Activated CD4-positive, alpha-beta T cell treated with anti-CD3 and anti-CD28 coated beads, Interleukin-2, Interleukin-4, amounts not matched to agents 100 ng/mL and 50 ng/mL, durations not matched to agents 16 hours and 8 hours (primary cell): Measurements from ENCODE around the gene KLHL41.

Experiments used
- DNase-seq: peaks from one replicate; pipeline ENCODE4 v3.0.0-alpha.2; 2020; ENCODE audit warnings: low spot score

Gene KLHL41

DNA sequence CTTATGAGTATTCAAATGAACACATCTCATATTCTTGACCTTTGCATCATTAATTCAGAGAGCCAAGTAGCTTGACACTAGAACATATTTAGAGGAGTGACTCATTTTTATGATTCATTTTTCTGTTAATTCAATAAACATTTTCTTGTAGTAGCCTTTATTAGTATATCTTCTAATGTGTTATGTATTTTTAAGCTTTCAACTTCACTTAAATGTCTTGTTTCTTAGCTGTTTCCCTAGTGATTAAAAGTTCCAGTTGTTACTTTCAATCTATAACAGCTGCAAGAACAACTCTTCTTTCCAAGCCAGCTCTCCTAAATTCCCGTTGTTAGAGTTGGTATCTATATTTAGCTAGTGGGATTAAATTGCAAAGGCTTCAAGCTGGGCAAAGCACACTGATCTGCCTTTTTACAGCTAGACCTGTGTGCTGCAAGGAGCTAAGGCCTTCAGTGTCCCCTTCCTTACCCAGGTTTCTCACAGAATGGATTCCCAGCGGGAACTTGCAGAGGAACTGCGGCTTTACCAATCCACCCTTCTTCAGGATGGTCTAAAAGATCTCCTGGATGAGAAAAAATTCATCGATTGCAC lies at the start of gene KLHL41:
Gene KLHL41 (plus strand): TSS at position 405 of the 588 bp plus-strand sequence. CDS start 77 bp downstream, at position 482.
- no peak for DNase-seq

DNA sequence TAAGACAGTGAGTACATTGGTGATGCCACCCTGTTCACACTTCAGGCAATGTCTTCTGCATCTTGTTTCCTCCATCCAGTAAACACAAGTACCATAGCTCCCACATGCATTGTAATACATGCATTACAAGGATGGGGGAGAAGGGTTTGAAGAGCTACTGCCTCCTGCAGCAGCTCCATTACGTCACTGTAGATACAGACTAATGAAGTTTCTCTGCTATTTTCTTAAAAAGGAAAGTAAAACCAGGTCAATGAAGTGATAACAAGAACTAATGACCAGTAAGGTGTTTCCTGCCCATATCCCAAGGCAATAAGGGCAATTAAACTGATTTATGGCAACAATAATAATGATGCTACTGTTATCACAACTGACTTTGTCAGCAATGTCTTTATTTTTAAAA lies 48.4 kb upstream of the KLHL41 start:
- DNase-seq: no peak

DNA sequence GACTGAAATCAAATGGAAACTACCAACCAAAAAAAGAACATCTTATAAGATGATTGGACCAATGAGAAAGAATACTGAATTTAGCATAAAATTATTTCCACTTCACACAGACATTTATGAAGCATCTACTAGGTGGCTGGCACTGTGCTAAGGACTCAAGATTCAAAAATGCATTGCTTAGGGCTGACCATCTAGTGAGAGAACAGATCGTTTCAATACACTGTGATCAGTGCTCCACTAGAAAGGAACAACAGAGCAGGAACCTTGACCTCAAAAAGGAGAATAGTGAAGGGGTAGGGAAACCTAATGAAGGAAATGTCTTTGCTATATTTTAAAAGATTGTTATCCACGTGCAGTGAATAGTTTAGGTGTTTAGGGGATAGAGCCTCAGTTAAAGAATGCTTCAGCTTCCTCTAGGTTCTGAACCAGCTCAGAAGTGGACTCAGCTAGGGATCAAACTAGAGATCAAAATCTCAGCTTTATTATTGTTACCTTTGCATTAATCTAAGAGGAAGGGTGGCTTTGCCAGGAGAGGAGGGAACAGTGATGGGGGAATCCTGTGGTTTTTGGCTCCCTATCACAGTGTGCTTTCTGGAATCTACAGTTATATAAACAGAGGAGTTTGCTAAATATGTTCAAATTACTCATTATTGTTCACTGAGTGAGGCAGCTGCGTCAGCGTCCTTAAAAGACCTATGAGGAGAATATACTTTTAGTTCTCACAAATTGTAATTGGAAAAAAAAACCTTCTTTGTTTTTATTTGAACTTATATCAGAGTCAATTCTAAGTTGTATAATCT lies 46.4 kb upstream of the KLHL41 start:
- no peak for DNase-seq

DNA sequence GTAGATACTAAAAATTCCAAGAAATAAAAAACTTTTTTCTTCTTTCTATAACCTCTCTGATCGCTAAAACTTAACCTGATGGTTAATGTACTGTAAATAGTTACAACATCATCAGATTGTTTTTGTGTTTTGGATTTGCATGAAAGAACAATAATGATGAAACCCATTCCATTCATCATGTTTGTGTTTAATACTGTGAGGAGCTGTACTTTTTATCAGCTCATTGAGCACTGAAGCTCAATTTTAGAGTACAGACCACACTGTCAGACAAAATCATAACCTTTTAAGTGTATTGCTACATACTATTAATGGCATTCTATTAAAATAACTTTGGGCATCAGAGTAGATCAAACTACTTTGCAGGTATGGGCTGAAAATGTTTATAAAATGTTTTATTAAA lies 45.0 kb upstream of the KLHL41 start:
- no peak for DNase-seq

DNA sequence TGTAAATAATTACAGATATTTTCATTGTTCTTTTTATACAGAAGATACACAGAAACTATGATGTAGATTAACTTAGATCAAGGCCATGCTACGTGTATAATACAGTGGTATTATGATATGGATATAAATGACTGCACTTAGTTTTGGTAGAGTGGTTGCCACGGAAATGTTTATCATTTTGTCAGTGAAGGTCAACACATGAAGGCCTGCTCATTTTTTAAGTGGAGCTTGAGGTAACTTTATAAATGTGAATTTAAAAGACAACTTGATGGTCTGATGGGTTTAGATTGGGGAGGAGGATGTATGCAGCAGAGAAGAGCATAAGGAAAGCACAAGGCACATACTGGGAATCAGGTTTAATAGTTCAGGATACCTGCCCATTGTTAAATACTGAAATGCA lies 44.6 kb upstream of the KLHL41 start:
- DNase-seq: peak; percentile 17

DNA sequence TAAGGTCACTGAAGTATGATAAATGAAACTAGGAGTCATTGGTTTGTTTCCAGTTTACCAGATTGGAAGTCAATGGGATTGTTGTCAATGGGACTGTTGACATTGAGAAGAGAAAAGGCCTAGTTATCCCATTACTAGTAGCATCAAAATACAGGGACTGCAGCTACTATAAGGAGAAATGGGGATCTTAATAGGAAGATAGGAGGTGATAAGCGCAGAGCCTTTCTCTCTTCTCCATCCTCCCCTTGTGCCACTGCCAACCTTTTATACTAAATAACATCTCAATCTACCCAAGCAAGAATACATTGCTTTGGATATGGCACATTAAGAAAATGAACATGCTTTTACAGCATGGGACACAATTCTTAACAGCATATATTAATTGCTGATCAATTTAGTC lies 40.7 kb upstream of the KLHL41 start:
- no peak for DNase-seq

DNA sequence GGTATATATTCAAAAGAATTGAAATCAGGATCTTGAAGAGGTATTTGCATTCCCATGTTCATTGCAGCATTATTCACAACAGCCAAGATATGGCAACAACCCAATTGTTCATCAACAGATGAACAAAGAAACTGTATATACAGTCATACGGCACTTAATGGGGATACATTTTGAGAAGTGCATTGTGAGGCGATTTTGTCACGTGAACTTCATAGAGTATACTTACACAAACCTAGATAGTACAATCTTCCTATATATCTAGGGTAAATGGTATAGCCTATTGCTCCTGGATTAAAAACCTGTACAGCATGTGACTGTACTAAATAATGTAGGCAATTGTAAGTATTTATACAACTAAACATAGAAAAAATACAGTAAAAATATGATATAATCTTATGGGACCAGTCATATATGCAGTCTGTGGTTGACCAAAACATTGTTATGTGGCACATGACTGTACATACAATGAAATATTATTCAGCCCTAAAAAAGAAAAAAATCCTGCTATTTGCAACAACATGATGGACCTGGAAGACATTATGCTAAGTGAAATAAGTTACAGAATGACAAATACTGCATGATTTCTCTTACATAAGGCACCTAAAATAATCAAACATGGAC lies 39.4 kb upstream of the KLHL41 start:
- DNase-seq: no peak

DNA sequence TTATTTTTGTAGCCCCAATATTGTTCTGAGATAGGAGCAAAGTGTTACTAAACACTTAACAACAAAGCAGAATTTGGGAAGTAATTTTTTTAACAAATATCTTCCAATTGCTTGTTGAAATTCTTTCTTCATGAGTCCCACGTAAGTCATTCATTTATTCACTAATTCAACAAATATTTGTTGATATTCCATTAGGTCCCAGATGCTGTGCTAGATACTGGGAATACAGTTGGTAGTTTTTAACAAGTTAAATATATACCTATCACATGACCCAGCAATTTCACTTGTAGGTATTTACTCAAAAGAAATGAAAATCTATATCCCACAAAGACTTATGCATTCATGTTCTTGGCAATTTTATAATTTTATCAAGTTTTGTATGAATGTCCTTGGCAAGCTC lies 37.3 kb upstream of the KLHL41 start:
- no peak for DNase-seq

DNA sequence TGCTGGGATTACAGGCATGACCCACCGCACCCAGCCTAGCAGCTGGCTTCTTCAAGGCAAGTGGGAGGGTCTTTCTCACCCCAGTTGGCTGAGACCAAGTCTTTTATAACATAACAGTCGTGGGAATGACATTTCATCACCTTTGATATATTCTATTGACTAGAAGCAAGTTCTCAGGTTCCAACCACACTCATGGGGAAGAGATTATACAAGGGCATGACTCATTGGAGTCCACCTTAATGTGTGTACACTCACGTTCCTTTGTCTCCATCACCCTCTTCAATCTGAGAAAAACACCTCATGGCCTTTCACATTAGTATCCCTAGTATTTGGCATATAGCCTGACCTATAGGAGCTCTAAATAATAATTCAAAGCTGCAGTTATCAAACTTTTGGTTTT lies 33.0 kb upstream of the KLHL41 start:
- DNase-seq: no peak

DNA sequence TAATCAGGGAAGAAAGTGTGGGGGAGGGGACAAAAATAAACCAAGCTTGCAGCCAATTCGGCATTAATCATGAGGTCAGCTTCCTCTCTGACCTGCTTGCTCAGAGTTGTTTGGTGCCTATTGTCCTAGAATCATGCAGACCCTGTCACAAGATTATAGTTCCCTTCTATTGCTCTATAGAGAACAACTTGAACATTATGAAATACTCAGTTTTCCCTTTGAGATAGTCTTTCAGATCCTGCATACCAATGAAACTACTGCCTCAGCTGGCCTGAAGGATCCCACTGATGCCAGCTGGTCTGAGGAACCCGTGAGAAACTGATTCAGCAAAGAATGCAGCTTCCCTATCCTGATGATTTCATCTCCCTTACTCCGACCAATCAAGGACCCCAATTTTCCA lies 31.2 kb upstream of the KLHL41 start:
- no peak for DNase-seq

DNA sequence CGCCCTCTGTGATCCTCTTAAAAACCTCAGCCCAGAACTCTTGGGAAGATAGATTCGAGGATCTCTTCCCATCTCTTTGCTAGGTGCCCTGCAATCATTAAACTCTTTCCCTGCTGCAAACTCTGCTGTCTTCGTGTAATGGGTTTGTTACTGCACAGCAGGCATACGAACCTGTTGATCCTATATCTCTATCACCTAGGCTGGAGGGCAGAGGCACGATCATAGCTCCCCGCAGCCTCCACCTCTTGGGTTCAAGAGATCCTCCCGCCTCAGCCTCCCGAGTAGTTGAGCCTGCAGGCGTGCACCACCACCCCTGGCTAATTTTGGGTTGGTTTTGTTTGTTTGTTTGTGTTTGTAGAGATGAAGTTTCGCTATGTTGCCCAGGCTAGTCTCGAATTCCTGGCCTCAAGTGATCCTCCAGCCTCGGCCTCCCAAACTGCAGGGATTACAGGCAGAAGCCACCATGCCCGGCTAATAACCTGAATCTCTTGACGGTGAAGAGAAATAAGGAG lies 30.7 kb upstream of the KLHL41 start:
- no peak for DNase-seq

DNA sequence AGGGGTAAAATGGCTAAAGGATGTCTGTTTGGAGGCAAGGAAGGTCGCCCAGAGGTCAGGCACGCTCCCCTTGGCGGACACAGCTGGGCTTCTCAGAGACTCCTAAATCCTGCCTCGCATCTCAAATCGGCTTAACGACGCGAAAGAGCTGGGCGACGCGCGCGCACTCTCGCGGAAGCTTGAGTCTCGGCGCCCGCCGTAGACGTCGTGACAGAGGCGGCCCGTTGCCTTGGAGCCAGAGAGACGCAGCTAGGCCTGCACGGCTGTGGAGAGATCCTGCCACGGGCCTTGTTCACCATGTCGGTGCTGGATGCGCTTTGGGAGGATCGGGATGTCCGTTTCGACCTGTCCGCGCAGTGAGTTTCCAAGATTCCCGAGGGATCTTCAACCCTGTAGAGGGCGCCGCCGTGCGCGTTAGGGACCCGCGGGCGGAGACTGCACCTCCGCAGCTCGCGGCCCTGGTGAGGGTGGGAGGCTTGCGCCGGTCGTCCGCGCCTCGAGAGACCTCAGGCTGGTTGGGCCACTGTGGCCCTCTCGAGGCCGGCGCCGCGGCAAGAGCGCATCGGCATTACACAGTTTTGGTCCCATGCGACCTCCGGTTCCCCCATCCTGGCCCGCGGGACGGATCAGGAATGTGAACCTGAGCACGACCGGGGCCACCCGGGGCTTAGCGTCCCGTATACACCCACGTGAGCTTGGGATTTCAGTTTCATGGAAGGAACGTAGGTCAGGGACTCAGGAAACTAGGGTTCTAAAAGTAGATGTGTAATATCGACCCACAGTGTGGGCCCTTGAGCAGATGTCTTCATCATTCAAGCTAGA lies 30.0 kb upstream of the KLHL41 start, which contains the start of gene BBS5:
Gene BBS5 (plus strand): TSS at position 238 of the 822 bp plus-strand sequence. CDS start 60 bp downstream, at position 298.
- peak; percentile 82 for DNase-seq

DNA sequence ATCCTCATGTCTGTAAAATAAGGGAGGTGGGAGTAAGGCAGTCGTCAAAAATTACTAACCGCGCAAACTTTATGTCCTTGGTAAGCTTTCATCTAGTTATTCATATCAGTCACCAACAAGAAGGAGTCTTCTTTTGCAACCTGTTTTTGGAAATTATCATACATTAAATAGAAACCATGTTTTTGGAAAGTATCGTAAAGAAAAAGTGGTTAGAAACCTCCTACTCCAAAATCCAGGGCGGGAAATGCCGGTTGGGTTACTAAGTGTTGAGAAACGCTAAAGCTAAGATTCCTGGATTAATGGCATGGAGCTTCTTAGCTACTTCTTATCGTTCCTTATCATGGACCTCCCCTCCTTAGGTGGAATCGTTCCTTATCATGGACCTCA lies 29.4 kb upstream of the KLHL41 start:
- no peak for DNase-seq

DNA sequence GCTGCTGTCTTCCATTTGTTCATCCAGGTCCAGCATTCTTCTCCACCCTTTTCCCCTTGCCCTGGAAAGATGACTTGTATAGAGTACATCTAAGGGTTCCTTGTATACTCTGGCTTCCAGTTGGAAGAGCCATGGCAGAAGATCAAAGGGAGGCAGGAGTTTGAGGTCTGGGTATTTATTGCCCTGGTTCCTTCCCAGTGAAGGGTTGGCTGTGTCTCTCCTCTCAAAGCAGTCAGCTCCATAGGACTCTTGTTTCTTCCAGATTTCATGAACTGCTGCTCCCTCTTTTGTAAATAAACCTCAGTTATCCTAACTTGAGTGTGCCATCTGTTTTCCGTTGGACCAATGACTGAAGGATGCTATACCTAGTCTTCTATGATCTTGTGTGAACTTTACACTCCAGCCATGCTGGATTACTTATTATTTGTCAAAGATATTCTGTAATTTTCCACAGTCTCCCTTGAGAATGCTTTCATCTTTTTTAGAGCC lies 23.8 kb upstream of the KLHL41 start:
- no peak for DNase-seq

DNA sequence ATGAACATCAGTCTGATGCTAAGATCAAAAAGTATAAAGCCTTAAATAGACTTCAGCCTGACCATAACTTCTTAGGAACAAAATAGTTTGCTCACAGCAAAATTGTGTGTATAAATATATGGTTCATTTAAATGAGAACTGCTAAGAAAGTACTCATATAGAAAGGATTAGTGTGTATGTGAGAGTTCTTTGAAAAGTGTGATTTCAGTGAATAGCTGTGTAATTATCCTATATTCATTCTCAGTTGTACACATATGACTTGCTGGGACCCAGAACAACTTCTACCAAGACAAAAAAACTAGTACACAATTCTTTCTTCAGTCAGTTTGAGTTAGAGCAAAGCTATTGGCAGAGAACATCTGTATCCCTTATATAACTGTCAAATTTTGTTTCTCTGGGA lies 23.0 kb upstream of the KLHL41 start:
- DNase-seq: no peak

DNA sequence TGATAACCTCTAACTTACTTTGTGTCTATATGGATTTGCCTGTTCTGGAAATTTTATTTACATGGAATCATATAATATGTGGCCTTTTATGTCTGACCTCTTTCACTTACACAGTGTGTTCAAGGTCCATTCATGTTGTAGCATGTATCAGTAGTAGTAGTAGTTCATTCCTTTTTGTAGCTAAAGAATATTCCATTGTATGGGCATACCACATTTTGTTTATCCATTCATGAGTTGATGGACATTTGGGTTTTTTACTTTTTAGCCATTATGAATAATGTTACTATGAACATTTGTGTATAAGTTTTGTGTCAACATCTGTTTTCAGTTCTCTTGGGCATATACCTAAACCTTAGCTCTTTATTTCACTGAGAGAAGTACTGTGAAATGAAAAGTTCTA lies 18.7 kb upstream of the KLHL41 start:
- no peak for DNase-seq

DNA sequence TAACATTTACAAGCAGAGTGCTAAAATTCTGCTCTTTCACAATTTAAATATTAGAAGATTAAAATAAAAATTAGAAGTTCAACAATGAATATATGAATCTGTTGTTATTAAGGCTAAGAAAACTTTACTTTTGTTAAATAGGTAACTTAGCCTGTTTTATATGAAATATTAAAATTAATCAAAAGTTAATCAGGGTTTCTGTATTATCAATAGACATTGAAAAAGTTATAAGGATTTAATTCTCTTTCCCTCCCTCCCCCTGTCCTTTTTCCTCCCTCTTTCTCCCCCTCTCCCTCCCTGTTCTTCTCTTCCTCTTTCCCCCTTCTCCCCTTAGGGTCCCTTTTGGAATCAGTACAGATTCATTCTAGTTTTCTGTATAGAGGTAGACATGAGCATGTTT lies 18.1 kb upstream of the KLHL41 start:
- DNase-seq: no peak

DNA sequence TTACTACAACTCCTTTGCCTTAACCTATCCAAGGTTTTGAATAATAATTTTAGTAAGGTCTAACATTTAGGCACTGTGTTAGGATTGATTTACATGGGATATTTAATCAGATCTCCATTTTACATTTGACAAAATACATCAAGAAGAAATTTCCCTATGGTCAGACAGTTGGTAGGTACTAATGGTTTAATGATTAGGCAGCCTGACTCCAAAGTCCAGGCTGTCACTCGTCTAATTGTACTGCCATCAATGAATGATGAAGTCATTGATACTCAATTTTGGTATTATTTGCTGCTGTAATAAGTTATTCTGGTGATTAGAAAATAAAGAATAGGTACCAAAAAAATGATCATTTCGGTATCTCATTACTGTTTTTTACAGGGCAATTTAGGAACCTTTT lies 16.1 kb upstream of the KLHL41 start:
- DNase-seq: no peak

DNA sequence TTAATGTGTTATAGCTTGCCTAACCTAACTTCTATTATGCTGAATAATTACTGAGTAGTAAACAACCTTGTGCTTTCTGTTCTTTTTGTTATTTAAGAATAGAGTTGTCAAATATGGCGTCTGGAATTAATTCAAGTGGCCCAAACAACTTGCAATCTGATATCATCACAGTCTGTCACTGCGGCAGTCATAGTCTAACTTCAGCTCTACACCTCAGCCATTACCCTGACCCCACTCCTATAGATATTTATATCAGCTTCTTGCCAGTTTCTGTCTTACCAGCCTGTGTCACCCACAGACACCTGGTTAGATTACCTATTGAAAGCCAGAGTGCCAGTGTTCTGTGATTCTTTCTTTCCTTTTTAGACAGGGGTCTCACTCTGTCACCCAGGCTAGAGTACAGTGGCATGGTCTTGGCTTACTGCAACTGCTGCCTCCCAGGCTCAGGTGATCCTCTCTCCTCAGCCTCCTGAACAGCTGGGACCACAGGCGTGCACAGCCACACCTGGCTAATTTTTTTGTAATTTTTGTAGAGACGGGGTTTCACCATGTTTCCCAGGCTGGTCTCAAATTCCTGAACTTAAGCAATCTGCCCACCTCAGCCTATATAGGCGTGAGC lies 14.1 kb upstream of the KLHL41 start:
- no peak for DNase-seq

DNA sequence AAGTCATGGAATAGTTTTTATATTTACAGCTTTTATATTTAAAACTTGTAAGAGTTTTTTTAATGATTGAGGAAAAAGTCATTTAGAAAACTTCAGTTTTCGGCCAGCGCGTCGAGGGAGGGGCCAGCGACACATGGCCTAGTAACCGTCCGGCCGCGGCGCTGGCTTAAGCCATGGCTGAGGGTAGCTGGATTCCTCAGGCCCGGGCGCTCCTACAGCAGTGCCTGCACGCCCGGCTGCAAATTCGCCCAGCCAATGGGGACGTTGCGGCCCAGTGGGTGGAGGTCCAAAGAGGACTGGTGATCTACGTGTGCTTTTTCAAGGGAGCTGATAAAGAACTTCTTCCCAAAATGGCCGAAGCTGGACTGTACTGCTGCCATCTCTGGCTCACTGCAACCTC lies 4.9 kb upstream of the KLHL41 start:
- DNase-seq: no peak

DNA sequence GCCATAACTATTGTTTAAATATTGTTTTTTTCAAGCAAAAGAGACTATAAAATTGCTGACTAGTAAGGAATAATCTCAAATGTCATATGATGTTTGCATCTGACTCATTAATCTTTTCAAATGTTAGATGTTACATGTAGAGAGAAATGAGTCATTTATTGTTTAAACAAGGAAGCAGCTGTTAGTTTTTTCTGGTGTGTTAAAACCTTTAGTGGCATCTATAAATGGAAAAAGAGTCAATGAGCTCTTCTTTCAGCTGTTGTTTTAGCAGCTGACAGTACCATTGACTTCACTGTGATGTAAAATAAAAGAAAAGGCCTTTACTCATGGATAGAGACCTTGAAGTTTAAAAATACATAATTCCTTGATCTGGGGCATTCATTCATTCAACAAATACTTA lies 1.8 kb upstream of the KLHL41 start:
- DNase-seq: peak; percentile 16

DNA sequence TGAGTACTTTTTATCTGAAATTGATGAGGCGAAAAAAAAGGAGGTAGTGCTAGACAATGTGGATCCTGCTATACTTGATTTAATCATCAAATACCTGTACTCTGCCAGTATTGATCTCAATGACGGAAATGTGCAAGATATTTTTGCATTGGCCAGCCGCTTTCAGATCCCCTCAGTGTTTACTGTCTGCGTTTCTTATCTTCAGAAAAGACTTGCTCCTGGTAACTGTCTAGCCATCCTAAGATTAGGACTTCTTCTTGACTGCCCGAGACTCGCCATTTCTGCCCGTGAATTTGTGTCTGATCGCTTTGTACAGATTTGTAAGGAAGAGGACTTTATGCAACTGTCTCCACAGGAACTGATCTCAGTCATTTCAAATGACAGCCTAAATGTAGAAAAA lies 453 bp downstream of the KLHL41 start:
- DNase-seq: no peak
